ENCODE measurements around the gene ZGLP1.
"Not testable (repeated sequence)": the region's sequence is repeated elsewhere in the genome, so short reads cannot be mapped to it uniquely, and the experiment has no call there.

ZGLP1 gene

GRCh38 chr19:10309423-10309822 lies at the start of gene ZGLP1:
Gene ZGLP1, minus strand, starts transcription at chr19:10309815.
- DNase-seq = no peak

GRCh38 chr19:10356431-10356830 lies 46.8 kb upstream of the ZGLP1 start:
- DNase-seq = no peak

- no peak for DNase-seq
Measured at GRCh38 chr19:10353793-10354391, 44.3 kb upstream of the ZGLP1 start.

GRCh38 chr19:10352764-10353671 lies 43.4 kb upstream of the ZGLP1 start:
- DNase-seq = no peak

GRCh38 chr19:10346509-10346908 lies 36.9 kb upstream of the ZGLP1 start:
- no peak for DNase-seq

GRCh38 chr19:10344780-10345179 lies 35.2 kb upstream of the ZGLP1 start:
- DNase-seq = no peak

- no peak for DNase-seq
Measured at GRCh38 chr19:10343495-10343894, 33.9 kb upstream of the ZGLP1 start.

- DNase-seq = no peak
Measured at GRCh38 chr19:10339977-10340376, 30.4 kb upstream of the ZGLP1 start.

GRCh38 chr19:10339380-10339960 lies 29.9 kb upstream of the ZGLP1 start, which contains the start of gene ICAM3:
Gene ICAM3, minus strand, starts transcription at chr19:10339624. Its CDS starts 10 bp downstream, at chr19:10339614.
- DNase-seq = no peak

GRCh38 chr19:10338940-10339339 lies 29.3 kb upstream of the ZGLP1 start:
- no peak for DNase-seq

GRCh38 chr19:10336725-10337124 lies 27.1 kb upstream of the ZGLP1 start:
- not testable (repeated sequence) for DNase-seq

GRCh38 chr19:10335352-10335985 lies 25.9 kb upstream of the ZGLP1 start:
- DNase-seq = no peak

- peak; percentile 57 to 66 for DNase-seq
Measured at GRCh38 chr19:10334588-10335351, 25.2 kb upstream of the ZGLP1 start.

GRCh38 chr19:10333758-10334587 lies 24.4 kb upstream of the ZGLP1 start:
- no peak for DNase-seq

- peak; percentile 97 for DNase-seq
Measured at GRCh38 chr19:10332965-10333757, 23.5 kb upstream of the ZGLP1 start, which contains the start of gene RAVER1. Gene RAVER1, minus strand, starts transcription at chr19:10333529. Its CDS starts 22 bp downstream, at chr19:10333507.

- no peak for DNase-seq
Measured at GRCh38 chr19:10332158-10332964, 22.7 kb upstream of the ZGLP1 start.

GRCh38 chr19:10329555-10329954 lies 19.9 kb upstream of the ZGLP1 start:
- DNase-seq = no peak

- DNase-seq = no peak
Measured at GRCh38 chr19:10328558-10329429, 19.2 kb upstream of the ZGLP1 start.

- no peak for DNase-seq
Measured at GRCh38 chr19:10327793-10328192, 18.2 kb upstream of the ZGLP1 start.

Data from NCI-H2081 (cell line).